ENCODE results near the gene KCNN4. TPM values are rescaled to one million over a fixed set of nuclear protein-coding genes. Genes with fewer than 3 reads are reported as not detected.
A peak's percentile ranks its signal among the peaks of the same experiment; 100 is the strongest.

The KCNN4 gene
- total RNA-seq, 1 donor from 2014 or later: 165 TPM

DNA sequence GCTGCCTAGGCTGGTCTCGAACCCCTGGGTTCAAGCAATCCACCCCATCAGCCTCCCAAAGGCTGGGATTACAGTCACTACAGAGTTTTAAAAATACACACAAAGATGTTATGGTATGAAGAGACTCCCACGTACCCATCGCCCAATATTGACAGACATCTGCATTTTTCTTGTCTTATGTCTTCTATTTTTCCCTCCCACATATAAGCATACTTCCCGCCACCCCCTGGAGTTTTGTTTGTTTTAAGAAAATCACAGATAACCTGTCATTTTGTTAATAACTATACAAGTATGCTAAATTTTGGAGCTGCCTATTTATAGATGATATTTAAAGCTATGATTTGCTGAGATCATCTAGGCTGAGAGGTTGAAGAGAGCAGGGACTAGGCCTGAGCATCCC lies 19.8 kb downstream of the KCNN4 start:
- no peak for DNase-seq
- intact Hi-C loops (cut with micrococcal nuclease): loop anchor here (10.0 kb wide), 1 partner anchor 994 kb away; no protein-coding TSS in a partner anchor
- Mint-ChIP-seq H3K4me1 (peaks cover 78% of the 10 kb centered on the region), H3K27me3 (no peaks in the 10 kb centered on the region), H3K27ac (peak overlapping the region; percentile 2), H3K4me3 (no peak overlapping the region), H3K9me3 (no peaks in the 10 kb centered on the region), H3K36me3 (ENCODE audit: low read depth) (peaks cover 55% of the 10 kb centered on the region)

DNA sequence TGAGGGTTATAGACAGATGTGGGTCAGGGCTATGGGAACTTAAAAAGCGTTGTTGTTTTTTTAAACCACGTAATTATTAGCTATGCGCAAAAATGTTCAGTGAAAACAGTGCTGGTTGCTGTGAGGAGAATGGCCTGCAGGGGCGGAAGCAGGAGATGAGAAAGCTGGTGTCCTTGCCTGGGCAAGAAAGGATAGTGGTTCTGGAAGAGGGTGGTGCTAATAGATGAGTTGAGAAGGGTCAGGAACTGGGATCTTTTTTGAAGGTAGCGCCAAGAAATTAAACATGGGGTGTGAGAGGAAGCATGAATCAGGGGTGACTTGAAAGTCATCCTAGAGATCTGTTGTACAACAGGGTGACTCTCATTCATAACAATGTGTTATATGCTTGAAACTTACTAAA lies 21.3 kb downstream of the KCNN4 start:
- Mint-ChIP-seq H3K27ac (peak overlapping the region; percentile 57), H3K4me1 (peaks cover 72% of the 10 kb centered on the region), H3K9me3 (no peaks in the 10 kb centered on the region), H3K4me3 (no peak overlapping the region), H3K36me3 (ENCODE audit: low read depth) (peaks cover 51% of the 10 kb centered on the region), H3K27me3 (no peaks in the 10 kb centered on the region)
- DNase-seq: no peak
- intact Hi-C loops (cut with micrococcal nuclease): loop anchor here (10.0 kb wide), 1 partner anchor 295 kb away; the partner anchor contains the start of gene LYPD3

DNA sequence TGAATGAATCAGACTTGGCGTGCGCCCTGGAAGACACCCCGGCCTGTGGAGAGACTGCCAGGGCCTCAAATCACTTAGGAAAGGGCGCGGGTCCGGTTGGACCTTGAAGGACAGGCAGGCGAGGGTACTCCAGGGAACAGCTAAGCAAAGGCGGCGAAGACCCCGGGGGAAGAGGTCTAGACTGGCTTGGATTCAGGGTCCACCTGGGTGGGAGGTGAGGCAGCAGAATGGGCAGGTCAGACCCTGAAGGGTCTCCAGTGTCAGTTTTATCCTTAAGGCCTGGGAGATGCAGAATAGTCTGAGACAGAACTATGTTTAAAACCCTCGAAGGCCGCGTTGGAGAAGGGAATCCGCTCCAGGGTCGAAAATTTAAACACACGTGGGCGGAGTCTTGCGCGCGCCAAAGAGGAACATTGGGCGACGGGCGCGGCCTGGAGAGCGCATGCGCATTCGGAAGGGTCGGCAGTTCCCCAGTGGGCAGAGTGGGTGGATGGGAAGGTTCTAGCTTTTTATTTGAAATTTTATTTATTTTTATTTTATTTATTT lies 25.4 kb downstream of the KCNN4 start:
- intact Hi-C loops (cut with micrococcal nuclease): loop anchor here (2.0 to 10.0 kb wide), 3 partner anchors 159 to 291 kb away; partner anchors contain the start of genes IRGQ, LYPD3, ZNF575 and ZNF576

DNA sequence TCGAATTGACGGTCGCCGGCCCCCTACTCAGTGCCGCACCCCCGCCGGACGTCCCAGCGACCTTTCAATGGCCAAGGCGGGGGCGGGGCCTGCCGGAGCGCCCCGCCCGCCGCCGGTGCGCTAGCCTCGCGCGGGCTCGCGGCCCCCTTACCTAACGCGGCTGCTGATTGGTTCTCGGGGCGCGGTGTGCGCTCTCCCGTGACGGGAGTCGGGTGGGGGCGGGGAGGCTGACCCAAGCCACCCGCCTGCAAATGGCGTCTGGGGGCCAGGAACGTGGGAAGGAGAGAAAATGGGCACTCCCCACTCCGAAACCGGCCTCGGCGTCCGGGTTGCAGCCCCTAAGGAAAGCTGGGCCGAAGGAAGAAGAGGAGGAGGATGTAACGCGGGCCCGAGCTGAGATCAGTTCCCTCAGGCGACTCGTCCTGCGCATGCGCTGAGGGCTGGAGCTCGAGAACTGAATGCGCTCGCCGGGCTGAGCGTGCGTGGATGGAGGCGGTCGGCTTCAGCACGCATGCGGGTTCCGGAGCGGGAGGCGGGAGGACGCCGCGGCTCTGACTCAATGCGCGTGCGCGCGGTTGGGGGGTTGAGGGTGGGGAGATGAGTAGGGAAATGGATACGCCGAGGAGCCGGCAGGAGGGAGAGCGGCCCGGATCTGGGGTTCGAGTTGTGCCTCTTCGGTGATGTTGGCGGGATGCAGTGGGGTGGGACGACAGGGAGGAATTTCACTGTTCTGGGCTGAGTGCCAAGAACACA lies 26.1 kb downstream of the KCNN4 start, which contains the start of gene SMG9:
Gene SMG9 (minus strand): TSS at position 460 of the 753 bp plus-strand sequence. CDS start 4,221 bp downstream, outside the sequence.
- H3K4me3 Mint-ChIP-seq: peak within 1 kb of the TSS; percentile 94
- peaks cover 6% of the 10 kb centered on the region for H3K9me3 Mint-ChIP-seq
- peak; percentile 100 for DNase-seq
- intact Hi-C loops (cut with micrococcal nuclease): loop anchor here (1.0 to 10.0 kb wide), 8 partner anchors 9 to 290 kb away; partner anchors contain the start of genes IRGQ, LYPD3, ZNF428 and ZNF575
- peaks cover 68% of the 10 kb centered on the region for H3K4me1 Mint-ChIP-seq
- H3K27me3 Mint-ChIP-seq: no peaks in the 10 kb centered on the region
- H3K36me3 Mint-ChIP-seq (ENCODE audit: low read depth): peaks cover 57% of the 10 kb centered on the region
- peak within 1 kb of the TSS; percentile 100 for H3K27ac Mint-ChIP-seq

More for the DNA sequence above, 25.4 kb downstream of the KCNN4 start:
- H3K4me1 Mint-ChIP-seq: peaks cover 63% of the 10 kb centered on the region
- H3K27me3 Mint-ChIP-seq: no peaks in the 10 kb centered on the region
- H3K36me3 Mint-ChIP-seq (ENCODE audit: low read depth): peaks cover 51% of the 10 kb centered on the region
- peak overlapping the region; percentile 94 for H3K4me3 Mint-ChIP-seq
- peak overlapping the region; percentile 100 for H3K27ac Mint-ChIP-seq
- peaks cover 6% of the 10 kb centered on the region for H3K9me3 Mint-ChIP-seq
- DNase-seq: peak; percentile 95

DNA sequence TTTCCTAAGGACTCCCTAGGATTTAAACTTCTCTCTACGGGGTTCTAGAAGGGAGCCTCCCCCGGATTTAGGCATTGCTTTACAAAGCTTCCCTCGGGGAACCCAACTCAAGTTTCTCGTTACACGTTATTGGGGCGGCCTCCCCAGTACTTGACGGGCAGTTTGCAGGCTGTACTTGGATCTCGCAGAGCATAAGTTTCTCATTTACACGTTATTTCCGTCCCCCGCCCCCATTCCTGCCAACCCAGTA lies 26.6 kb downstream of the KCNN4 start:
- Mint-ChIP-seq H3K27ac (peak overlapping the region; percentile 100), H3K27me3 (no peaks in the 10 kb centered on the region), H3K9me3 (peaks cover 6% of the 10 kb centered on the region), H3K4me1 (peaks cover 62% of the 10 kb centered on the region), H3K36me3 (ENCODE audit: low read depth) (peaks cover 56% of the 10 kb centered on the region), H3K4me3 (peak overlapping the region; percentile 94)
- intact Hi-C loops (cut with micrococcal nuclease): loop anchor here (1.0 to 10.0 kb wide), 8 partner anchors 9 to 289 kb away; partner anchors contain the start of genes IRGQ, LYPD3, ZNF428 and ZNF575
- no peak for DNase-seq

DNA sequence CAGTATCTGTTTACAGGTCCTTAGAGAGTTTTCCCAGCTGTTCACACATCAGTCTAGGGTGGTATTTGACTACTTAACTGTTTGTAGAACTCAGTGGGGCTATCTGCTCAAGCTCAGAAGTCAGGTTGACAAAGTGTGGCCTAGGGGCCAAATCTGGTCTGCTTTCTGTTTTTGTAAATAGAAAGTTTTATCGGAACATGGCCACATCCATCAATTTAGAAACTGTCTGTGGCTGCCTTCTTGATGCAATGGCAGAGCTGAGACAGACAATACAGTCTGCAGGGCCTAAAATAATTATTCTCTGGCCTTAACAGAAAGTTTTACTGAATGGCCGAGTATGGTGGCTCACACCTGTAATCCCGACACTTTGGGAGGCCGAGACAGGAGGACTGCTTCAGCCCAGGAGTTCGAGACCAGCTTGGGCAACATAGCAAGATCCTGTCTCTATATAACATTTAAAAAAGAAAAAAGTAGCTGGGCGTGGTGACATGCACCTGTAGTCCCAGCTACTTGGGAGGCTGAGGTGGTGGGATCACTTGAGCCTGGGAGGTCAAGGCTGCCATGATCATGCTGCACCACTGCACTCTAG lies 28.4 kb downstream of the KCNN4 start:
- Mint-ChIP-seq H3K36me3 (ENCODE audit: low read depth) (peaks cover 65% of the 10 kb centered on the region), H3K9me3 (peaks cover 6% of the 10 kb centered on the region)

DNA sequence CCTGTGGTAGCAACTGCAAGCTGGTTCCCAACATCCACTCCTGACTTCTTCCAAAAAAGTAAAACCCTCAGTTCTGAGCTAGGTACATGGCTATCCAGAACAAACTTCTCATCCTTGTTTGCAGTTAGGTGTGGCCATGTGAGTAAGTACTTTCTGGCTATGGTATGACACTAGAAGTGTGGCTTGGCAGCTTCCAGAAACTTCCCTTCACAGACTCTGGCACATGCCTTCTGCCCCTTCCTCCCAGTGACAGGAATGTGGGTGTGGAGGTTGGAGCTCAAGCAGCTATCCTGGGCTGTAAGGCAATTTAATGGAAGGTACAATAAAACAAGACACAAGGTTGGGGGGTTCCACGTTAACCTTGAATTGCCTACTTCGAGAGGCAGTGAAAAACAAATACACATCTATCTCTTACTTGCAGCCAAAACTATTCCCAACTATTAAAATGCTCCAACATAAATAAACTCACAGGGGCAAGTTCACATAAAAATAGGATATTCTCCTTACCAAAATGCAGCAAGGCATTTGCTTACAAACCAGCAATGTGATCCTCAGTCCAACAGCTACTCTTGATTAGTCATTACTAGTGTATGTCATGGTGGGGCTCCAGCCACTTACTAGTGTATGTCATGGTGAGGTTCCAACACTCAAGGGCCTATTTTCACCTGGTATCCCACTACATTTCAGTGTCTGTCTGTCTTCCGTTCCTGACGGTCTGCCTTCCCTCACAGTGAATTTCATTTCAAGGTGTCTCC lies 29.1 kb downstream of the KCNN4 start:
- H3K27me3 Mint-ChIP-seq: no peaks in the 10 kb centered on the region
- no peak for DNase-seq
- H3K4me3 Mint-ChIP-seq: peak overlapping the region; percentile 61
- H3K4me1 Mint-ChIP-seq: peaks cover 48% of the 10 kb centered on the region
- intact Hi-C loops (cut with micrococcal nuclease): loop anchor here (10.0 kb wide), 1 partner anchor 287 kb away; the partner anchor contains the start of gene LYPD3
- H3K9me3 Mint-ChIP-seq: peaks cover 6% of the 10 kb centered on the region
- peaks cover 65% of the 10 kb centered on the region for H3K36me3 Mint-ChIP-seq (ENCODE audit: low read depth)
- H3K27ac Mint-ChIP-seq: peak overlapping the region; percentile 82

More for the DNA sequence above, 28.4 kb downstream of the KCNN4 start:
- peak overlapping the region; percentile 61 for H3K4me3 Mint-ChIP-seq
- intact Hi-C loops (cut with micrococcal nuclease): loop anchor here (10.0 kb wide), 1 partner anchor 288 kb away; the partner anchor contains the start of gene LYPD3
- peak overlapping the region; percentile 82 for H3K27ac Mint-ChIP-seq
- DNase-seq: no peak
- H3K27me3 Mint-ChIP-seq: no peaks in the 10 kb centered on the region
- peaks cover 53% of the 10 kb centered on the region for H3K4me1 Mint-ChIP-seq

DNA sequence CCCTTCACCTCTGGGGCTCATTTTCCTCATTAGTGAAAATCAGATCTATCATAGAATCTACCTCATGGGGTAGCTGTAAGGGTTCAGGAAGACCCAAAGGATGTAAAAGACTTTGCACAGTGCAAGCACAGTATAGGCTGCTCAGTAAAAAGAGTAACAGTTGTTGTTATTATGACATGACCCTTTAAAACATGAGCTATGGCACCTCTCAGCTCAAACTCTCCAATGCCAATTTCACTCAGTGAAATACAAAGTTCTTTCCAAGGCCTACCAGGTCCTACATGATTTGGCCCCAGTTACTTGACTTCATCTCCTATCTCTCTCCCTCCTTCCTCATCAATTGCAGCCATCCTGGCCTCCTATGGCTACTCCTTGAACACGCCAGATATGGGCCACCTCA lies 30.9 kb downstream of the KCNN4 start:
- H3K27me3 Mint-ChIP-seq: no peaks in the 10 kb centered on the region
- intact Hi-C loops (cut with micrococcal nuclease): loop anchor here (10.0 kb wide), 1 partner anchor 285 kb away; the partner anchor contains the start of gene LYPD3
- H3K36me3 Mint-ChIP-seq (ENCODE audit: low read depth): peaks cover 63% of the 10 kb centered on the region
- peak overlapping the region; percentile 62 for H3K27ac Mint-ChIP-seq
- peaks cover 6% of the 10 kb centered on the region for H3K9me3 Mint-ChIP-seq
- DNase-seq: no peak
- H3K4me1 Mint-ChIP-seq: peaks cover 38% of the 10 kb centered on the region
- no peak overlapping the region for H3K4me3 Mint-ChIP-seq

DNA sequence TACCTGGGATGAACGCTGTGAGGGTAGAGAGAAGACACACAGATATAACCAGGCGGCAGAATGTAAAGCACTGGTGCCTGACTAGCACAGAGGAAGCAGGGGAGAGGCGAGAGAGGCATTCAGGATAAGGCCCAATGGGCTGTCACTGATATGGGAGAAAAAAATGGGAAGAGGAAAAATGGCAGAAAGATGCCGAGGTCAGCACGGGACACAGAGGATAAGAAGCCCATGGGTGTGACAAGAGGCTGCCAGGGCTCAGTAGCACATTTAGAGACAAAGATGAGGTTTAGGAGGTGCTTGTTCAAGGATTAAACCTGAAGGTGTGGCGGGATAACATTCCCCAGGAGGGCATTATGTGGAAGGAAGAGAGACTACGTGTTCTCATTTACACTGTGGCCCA lies 31.6 kb downstream of the KCNN4 start:
- Mint-ChIP-seq H3K27me3 (no peaks in the 10 kb centered on the region), H3K4me3 (no peak overlapping the region), H3K4me1 (peaks cover 34% of the 10 kb centered on the region), H3K27ac (peak overlapping the region; percentile 63), H3K36me3 (ENCODE audit: low read depth) (peaks cover 62% of the 10 kb centered on the region), H3K9me3 (peaks cover 6% of the 10 kb centered on the region)
- DNase-seq: no peak
- intact Hi-C loops (cut with micrococcal nuclease): no loop called here

DNA sequence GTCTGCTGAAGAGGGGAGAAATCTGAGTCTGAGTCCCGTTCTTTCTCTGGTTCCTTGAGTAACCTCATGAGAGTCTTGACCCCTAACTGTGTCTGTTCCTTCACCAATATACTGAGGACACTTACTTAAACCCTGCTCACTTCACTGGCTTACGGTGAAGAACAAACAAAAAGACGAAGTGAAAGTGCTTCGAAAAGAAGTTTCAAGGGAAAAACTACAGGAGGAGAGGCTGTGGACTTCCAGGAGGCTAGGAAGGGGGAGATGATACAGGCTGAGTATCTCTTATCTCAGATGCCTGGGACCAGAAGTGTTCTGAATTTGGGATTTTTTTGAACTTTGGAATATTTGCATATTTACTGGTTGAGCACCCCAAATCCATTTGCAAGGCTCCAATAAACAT lies 32.1 kb downstream of the KCNN4 start:
- Mint-ChIP-seq H3K9me3 (peaks cover 6% of the 10 kb centered on the region), H3K36me3 (ENCODE audit: low read depth) (peaks cover 67% of the 10 kb centered on the region), H3K4me3 (no peak overlapping the region), H3K4me1 (peaks cover 31% of the 10 kb centered on the region), H3K27ac (peak overlapping the region; percentile 63), H3K27me3 (no peaks in the 10 kb centered on the region)
- intact Hi-C loops (cut with micrococcal nuclease): no loop called here
- no peak for DNase-seq

DNA sequence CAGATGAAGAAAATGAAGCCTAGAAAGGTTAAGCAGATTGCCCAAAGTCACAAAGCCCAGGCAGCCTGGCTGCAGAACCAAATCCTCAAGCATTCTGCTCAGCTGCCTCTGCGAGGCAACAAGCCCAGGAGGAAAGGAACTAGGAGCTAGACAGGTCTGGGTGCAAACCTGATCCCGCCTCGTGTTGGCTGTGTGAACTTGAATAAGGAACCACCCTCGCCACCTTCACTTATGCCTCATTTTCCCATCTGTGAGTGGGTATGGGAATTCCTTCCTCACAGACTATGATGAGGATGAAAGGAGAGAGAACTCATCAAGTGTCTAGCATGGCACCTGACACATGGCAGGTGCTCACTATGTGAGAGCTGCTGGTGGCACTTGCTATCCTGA lies 32.6 kb downstream of the KCNN4 start:
- no peak for DNase-seq
- peaks cover 6% of the 10 kb centered on the region for H3K9me3 Mint-ChIP-seq
- H3K36me3 Mint-ChIP-seq (ENCODE audit: low read depth): peaks cover 67% of the 10 kb centered on the region
- H3K4me1 Mint-ChIP-seq: peaks cover 30% of the 10 kb centered on the region
- H3K27me3 Mint-ChIP-seq: no peaks in the 10 kb centered on the region
- H3K4me3 Mint-ChIP-seq: no peak overlapping the region
- intact Hi-C loops (cut with micrococcal nuclease): no loop called here
- H3K27ac Mint-ChIP-seq: peak overlapping the region; percentile 48

DNA sequence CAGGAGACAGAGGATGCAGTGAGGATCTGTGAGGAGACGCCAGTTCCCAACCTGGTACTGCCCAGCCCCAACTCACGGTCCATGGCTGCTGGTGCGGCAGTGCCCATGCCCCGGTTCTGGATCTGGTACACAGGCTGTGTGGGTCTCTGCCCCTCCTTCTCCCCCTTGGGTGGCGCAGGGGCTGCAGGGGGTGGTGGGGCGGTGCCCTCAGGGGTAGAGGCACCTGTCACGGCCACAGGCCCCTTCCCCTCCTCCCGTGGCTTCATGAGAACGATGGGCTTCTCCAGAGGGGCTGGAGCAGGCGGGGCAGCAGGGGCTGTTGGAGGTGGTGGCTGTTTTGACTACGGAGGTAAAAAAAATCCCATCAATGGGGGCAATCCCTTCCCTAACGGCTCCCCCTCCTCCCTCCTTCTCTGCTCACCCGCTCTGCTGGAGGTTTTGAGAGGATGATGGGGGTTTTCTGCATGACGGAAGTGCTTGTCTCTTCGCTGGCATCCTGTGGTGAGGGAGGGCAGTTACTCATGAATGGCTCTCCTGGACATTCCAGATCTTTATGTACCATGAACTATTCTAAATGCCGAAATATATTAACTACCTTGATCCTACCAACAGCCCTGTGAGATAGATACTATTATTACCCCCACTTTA lies 33.1 kb downstream of the KCNN4 start:
- Mint-ChIP-seq H3K27me3 (no peaks in the 10 kb centered on the region), H3K36me3 (ENCODE audit: low read depth) (peaks cover 67% of the 10 kb centered on the region), H3K27ac (peak overlapping the region; percentile 51), H3K4me3 (no peak overlapping the region), H3K4me1 (peaks cover 25% of the 10 kb centered on the region), H3K9me3 (peaks cover 6% of the 10 kb centered on the region)
- intact Hi-C loops (cut with micrococcal nuclease): no loop called here
- DNase-seq: no peak

DNA sequence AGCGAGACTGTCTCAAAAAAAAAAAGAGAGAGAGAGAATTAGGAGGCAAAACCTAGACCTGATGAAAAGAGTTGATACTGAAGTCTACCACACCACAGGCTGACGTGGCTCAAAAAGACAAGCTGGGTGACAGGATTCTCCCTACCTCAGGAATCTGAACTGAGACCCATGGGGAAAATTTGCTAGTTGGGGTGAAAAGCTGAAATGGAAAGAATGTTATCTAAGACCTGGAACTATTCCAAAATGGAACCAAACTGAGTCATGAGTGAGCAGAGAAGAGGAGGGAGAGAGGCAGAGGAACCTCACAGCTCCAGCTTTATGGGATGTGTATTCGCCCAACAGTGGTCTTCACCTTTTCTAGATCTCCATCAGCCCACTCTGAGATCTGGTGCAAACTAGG lies 37.7 kb downstream of the KCNN4 start:
- intact Hi-C loops (cut with micrococcal nuclease): no loop called here
- Mint-ChIP-seq H3K4me1 (peaks cover 15% of the 10 kb centered on the region), H3K27me3 (no peaks in the 10 kb centered on the region), H3K4me3 (no peak overlapping the region), H3K27ac (no peak overlapping the region), H3K36me3 (ENCODE audit: low read depth) (peaks cover 67% of the 10 kb centered on the region), H3K9me3 (no peaks in the 10 kb centered on the region)
- no peak for DNase-seq

Data from activated CD4-positive, alpha-beta T cell treated with anti-CD3 and anti-CD28 coated beads, Interleukin-2, amount 10 ng/mL, durations not matched to agents 24 days and 14 days (primary cell).